Right atrium auricular region (tissue), 2 donors: ENCODE data around the gene CAP1. TPM values are rescaled to one million over a fixed set of nuclear protein-coding genes. Genes with fewer than 3 reads are reported as not detected.

Experiments
- DNase-seq: peaks from one replicate; pipeline ENCODE4 v3.0.0-alpha.2; 2019; ENCODE audit warnings: low spot score
- H3K27ac ChIP-seq, 2 donors: fragments of 200-600 bp; sonication (generic); 1 replicate in 1 of 2; 2 replicates in 1 of 2; pipeline ENCODE4 v1.5.1; 2016 to 2019
- H3K27me3 ChIP-seq, 2 donors: fragments of 200-600 bp; sonication (generic); one replicate each; pipeline versions ENCODE4 v1.5.1 to v1.6.0; 2017 to 2019
- H3K36me3 ChIP-seq: fragments of 200-600 bp; sonication (generic); one replicate; pipeline ENCODE4 v1.5.1; 2016
- H3K4me1 ChIP-seq, 2 donors: fragments of 200-600 bp; sonication (generic); one replicate each; pipeline versions ENCODE4 v1.5.1 to v1.6.0; 2017 to 2019
- H3K4me3 ChIP-seq, 2 donors: fragments of 200-600 bp; sonication (generic); 1 replicate in 1 of 2; 2 replicates in 1 of 2; pipeline ENCODE4 v1.5.1; 2017 to 2019; ENCODE audit warnings: mild to moderate bottlenecking in 1 of 2, moderate library complexity in 1 of 2
- H3K9me3 ChIP-seq, 2 donors: fragments of 200-600 bp; sonication (generic); one replicate each; pipeline ENCODE4 v1.5.1; 2019
- CTCF ChIP-seq, 2 donors: fragments of 200-600 bp; sonication (generic); IDR thresholded peaks; one replicate each; pipeline ENCODE4 v1.5.1; 2019; ENCODE audit warnings: antibody characterized with exemption in 2 of 2
- total RNA-seq, 2 donors: library from RNA; depleted of rRNA; stranded (reverse); fragments of >200 nt; gene quantifications; one replicate each; pipeline ENCODE4 v1.1.0, GENCODE V29; 2016

The CAP1 gene
- total RNA-seq, 2 donors from 2014 or later: 58.9 to 111 TPM

GRCh38 chr1:40014812-40015594 lies 25.5 kb upstream of the CAP1 start:
- no peaks in the 10 kb centered on the region for H3K9me3 ChIP-seq
- DNase-seq: no peak
- TF ChIP-seq CTCF (IDR thresholded peaks at IDR 0.05): no peak

GRCh38 chr1:40017951-40018575 lies 22.5 kb upstream of the CAP1 start:
- Histone ChIP-seq H3K27me3 (no peaks in the 10 kb centered on the region), H3K4me1 (no peaks in the 10 kb centered on the region), H3K4me3 (no peak overlapping the region), H3K27ac (no peak overlapping the region), H3K36me3 (no peaks in the 10 kb centered on the region), H3K9me3 (peaks cover 0 to 2% of the 10 kb centered on the region in 2 donors)
- no peak for DNase-seq
- TF ChIP-seq CTCF (IDR thresholded peaks at IDR 0.05): no peak

More at GRCh38 chr1:40014812-40015594, 25.5 kb upstream of the CAP1 start:
- H3K27me3 ChIP-seq: no peaks in the 10 kb centered on the region
- no peaks in the 10 kb centered on the region for H3K4me1 ChIP-seq
- H3K4me3 ChIP-seq: no peak overlapping the region
- H3K36me3 ChIP-seq: no peaks in the 10 kb centered on the region
- H3K27ac ChIP-seq: no peak overlapping the region

- no peak overlapping the region for H3K4me3 ChIP-seq
- no peak for TF ChIP-seq CTCF (IDR thresholded peaks at IDR 0.05)
- H3K4me1 ChIP-seq: no peaks in the 10 kb centered on the region
- no peak for DNase-seq
- H3K9me3 ChIP-seq: peaks cover 0 to 9% of the 10 kb centered on the region in 2 donors
- no peak overlapping the region for H3K27ac ChIP-seq
- H3K36me3 ChIP-seq: no peaks in the 10 kb centered on the region
- no peaks in the 10 kb centered on the region for H3K27me3 ChIP-seq
Measured at GRCh38 chr1:40020447-40021085, 20.0 kb upstream of the CAP1 start.

GRCh38 chr1:40023379-40023944 lies 17.1 kb upstream of the CAP1 start:
- no peaks in the 10 kb centered on the region for H3K36me3 ChIP-seq
- TF ChIP-seq CTCF (IDR thresholded peaks at IDR 0.05): no peak
- DNase-seq: no peak

GRCh38 chr1:40024671-40025070 lies 15.9 kb upstream of the CAP1 start:
- H3K9me3 ChIP-seq: peaks cover 0 to 16% of the 10 kb centered on the region in 2 donors
- no peak overlapping the region for H3K4me3 ChIP-seq
- no peaks in the 10 kb centered on the region for H3K4me1 ChIP-seq
- no peak for DNase-seq
- no peak overlapping the region for H3K27ac ChIP-seq
- no peak for TF ChIP-seq CTCF (IDR thresholded peaks at IDR 0.05)
- no peaks in the 10 kb centered on the region for H3K27me3 ChIP-seq
- no peaks in the 10 kb centered on the region for H3K36me3 ChIP-seq

More at GRCh38 chr1:40023379-40023944, 17.1 kb upstream of the CAP1 start:
- H3K4me3 ChIP-seq: no peak overlapping the region
- no peak overlapping the region for H3K27ac ChIP-seq
- H3K4me1 ChIP-seq: no peaks in the 10 kb centered on the region
- H3K27me3 ChIP-seq: no peaks in the 10 kb centered on the region
- peaks cover 0 to 16% of the 10 kb centered on the region in 2 donors for H3K9me3 ChIP-seq
